SHP77 treated with DMSO at 0.1 percent for 48 hours (cell line): ENCODE data around the gene WWC2.
"Not testable (repeated sequence)": the region's sequence is repeated elsewhere in the genome, so short reads cannot be mapped to it uniquely, and the experiment has no call there.

Source experiments
- DNase-seq: peaks from one replicate; lab custom pipeline; 2025; lab: John Stamatoyannopoulos, UW

The WWC2 gene

GRCh38 chr4:183142571-183143550, 43.8 kb downstream of the WWC2 start:
- no peak for DNase-seq

- no peak for DNase-seq
Measured at GRCh38 chr4:183144787-183145186, 45.7 kb downstream of the WWC2 start.

DNA sequence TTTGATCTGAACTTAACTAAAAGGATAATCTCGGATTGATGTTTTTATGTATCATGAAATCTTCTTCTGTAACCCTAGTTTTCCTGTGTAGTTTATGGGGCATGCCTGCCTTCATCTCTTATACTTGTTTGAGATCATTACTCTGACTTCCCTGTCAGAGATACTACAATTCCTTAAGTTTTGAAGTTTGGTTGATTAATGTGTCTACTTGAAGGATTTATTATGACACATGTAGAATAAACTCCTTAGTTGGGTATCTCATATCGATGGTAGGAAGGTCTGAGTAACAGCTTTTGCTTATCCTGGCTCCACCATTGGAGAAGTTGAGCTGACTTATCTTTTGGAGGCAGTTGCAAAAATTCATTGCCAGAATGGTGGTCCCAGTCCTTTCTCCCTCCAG, 46.7 kb downstream of the WWC2 start:
- no peak for DNase-seq

GRCh38 chr4:183146478-183146877, 47.4 kb downstream of the WWC2 start:
- no peak for DNase-seq

DNA sequence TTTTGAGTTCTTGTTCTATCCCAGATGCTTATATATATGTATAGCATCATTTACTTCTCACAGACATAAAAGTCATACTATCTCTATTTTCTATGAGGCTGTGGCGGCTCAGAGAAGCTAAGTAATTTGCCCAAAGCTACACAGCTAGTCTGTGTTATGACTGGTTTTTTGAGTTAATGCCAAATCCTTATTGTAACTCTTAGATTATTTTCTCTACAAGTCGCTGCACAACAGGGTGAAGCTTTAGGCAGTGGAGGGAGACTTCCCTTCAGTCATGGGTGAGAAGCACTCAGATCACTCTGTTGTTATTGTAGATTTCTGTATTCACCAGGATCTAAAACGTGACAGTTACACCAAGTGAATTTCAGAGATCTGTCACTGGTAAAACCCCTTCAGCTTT, 48.1 kb downstream of the WWC2 start:
- no peak for DNase-seq

- no peak for DNase-seq
Measured at GRCh38 chr4:183147983-183148382, 48.9 kb downstream of the WWC2 start.

GRCh38 chr4:183149616-183150539, 50.8 kb downstream of the WWC2 start:
- DNase-seq: no peak

DNA sequence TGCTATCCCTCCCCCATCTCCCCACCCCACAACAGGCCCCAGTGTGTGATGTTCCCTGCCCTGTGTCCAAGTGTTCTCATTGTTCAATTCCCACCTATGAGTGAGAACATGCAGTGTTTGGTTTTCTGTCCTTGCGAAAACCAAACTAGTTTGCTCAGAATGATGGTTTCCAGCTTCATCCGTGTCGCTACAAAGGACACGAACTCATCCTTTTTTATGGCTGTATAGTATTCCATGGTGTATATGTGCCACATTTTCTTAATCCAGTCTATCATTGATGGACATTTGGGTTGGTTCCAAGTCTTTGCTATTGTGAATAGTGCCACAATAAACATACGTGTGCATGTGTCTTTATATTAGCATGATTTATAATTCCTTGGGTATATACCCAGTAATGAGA, 51.6 kb downstream of the WWC2 start:
- not testable (repeated sequence) for DNase-seq

DNA sequence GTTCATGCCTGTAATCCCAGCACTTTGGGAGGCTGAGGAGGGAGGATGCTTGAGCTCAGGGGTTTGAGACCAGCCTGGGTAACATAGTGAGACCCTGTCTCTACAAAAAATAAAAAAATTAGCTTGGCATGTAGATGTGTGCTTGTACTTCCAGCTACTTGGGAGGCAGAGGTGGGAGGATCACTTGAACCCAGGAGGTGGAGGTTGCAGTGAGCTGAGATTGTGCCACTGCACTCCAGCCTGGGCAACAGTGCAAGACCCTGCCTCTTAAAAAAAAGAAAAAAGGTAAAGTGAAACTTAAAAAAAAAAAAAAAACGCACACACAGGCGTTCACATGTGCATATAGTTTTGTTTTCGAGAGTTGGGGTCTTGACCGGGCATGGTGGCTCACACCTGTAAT, 53.2 kb downstream of the WWC2 start:
- DNase-seq: not testable (repeated sequence)

DNA sequence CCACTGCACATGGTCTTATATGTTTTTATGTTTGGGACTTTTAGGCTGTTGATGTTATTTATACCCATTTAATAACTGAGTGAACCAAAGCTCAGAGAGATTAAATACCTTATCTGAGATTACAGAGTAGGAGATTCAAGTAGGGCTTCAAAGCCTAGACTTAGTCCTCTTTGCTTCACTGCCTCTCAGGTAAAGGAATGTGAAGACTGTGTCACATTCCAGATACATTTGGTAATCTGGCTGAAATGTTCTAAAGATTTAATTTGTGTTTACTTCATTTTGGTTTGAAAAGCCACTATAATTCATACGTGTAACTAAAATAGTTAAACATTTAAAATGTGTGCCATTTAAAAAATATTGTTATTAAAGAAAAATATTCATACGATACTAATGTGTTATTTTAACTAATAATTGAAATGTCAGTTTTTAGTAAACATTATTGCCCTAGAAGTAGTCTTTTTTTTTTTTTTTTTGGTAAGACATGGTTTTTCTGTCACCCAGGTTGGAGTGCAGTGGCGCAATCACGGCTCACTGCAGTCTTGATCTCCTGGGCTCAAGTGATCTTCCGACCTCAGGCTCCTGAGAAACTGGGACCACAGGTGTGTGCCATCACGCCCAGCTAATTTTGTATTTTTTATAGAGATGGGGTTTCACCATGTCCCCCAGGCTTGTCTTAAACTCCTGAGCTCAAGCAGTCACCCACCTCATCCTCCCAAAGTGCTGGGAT, 54.3 kb downstream of the WWC2 start:
- no peak for DNase-seq

GRCh38 chr4:183154701-183155391, 55.8 kb downstream of the WWC2 start:
- no peak for DNase-seq

- no peak for DNase-seq
Measured at GRCh38 chr4:183155450-183156184, 56.6 kb downstream of the WWC2 start.

DNA sequence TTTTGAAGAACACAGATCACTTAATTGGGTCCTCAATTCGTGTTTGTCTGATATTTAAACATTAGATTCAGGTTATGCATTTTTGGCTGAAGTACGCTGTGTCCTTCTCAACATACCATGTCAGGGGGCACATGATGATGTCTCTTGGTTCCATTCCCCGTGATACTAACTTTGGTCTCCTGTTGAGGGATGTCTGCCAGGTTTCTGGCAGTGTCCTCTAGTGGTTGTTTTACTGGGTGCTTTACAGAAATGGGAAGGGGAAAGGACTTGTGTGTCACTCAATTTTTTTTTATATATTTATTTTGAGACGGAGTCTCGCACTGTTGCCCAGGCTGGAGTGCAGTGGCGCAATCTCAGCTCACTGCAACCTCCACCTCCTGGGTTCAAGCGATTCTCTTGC, 58.2 kb downstream of the WWC2 start:
- no peak for DNase-seq

GRCh38 chr4:183158062-183158461, 59.0 kb downstream of the WWC2 start:
- no peak for DNase-seq

DNA sequence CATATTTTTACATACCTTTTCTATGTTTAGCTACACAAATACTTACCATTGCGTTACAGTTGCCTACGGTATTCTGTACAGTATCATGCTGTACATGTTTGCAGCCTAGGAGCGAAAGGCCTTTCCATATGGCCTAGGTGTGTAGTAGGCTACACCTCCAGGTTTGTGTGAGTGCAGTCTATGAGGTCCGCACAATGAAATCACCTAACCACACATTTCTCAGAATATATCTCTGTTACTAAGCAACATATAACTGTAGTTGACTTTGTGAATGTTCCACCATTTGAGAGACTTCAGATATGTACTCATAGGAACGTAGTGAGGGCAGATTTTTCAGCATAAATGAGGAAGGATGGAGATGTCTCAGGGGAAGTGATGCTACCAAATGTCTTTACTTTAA, 62.6 kb downstream of the WWC2 start:
- no peak for DNase-seq

DNA sequence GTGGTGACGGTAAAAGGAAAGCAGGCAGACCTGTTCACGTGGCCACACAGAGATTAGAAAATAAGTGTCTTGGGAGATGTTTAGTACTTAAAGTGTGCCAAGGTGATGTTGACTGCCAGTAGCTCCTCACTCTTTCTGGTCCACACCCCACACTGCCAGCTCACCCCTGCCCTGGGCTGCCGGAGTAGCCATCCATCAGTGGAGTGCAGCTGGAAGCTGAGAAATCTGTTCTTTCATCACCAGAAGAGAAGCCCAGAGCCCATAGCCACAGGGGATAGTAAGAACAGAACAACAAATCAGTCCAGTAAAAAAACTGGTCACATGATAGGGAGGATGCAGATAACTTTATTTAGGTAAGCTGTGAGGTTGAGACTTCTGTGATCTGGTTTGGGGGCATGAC, 64.1 kb downstream of the WWC2 start:
- no peak for DNase-seq

GRCh38 chr4:183164963-183165362, 65.9 kb downstream of the WWC2 start:
- DNase-seq: no peak

DNA sequence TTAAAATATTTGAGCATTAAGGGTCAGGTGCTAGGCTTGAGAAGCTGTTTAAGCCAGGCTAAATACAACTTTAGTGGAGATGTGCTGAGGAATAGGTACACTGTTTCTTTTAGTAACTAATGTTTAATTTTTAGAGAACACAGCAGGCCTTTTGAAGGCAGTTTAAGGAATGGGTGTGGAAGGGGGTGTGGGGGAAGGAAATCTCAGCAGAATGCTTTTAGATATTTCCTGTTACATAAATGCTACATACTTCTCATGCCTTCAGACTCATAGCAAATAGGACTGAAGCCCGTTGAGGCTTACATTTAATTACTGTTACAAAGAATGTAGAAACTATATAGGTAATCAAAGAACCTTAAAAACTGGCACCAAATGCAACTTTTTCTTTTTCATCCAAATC, 66.3 kb downstream of the WWC2 start:
- no peak for DNase-seq

DNA sequence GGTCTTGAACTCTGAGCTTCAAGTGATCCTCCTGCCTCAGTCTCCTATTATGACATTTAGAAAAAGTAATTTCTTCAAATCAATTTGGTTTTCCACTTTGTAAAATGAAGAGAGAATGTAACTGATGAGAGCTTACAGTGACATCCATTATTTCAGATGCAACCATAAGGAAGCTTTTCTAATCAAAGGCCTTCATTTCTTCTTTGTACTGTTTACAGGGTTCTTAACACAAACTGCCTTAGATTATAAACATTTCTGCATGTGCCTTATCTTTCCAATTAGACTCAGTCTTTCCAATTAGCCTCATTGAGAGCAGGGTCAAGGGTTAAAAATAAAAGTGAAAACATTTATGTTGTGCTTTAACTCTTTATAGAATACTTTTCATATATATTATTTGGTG, 71.8 kb downstream of the WWC2 start:
- DNase-seq: no peak

- DNase-seq: no peak
Measured at GRCh38 chr4:183171484-183172267, 72.6 kb downstream of the WWC2 start.
